Measurements from ENCODE around the gene APMAP. TPM values are rescaled to one million over a fixed set of nuclear protein-coding genes. Genes with fewer than 3 reads are reported as not detected.
A peak's percentile ranks its signal among the peaks of the same experiment; 100 is the strongest.
"Not testable (repeated sequence)": the region's sequence is repeated elsewhere in the genome, so short reads cannot be mapped to it uniquely, and the experiment has no call there.

Gene APMAP
- total RNA-seq, 2 experiments from 2014 or later = 47.5 to 56.0 TPM

DNA sequence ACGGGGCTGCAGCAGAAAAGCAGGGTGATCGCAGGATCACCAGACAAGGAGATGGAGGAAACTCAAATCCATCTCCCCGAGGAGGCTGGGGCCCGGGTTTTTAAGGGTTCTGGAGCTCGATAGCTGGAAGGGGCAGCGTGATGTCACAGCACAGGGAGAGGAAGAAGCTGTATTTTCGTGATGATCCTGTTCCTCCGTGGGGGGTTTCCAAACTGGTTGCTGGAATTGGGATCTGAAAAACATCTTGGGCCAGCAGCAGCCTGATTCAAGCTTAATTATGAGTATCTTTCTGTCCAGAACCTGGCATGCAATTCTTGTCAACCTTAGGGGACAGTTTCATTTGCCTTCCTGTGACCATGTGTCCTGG is 39.4 kb downstream of the APMAP start:
- DNase-seq (peak; percentile 39), ATAC-seq (no peak)
- H3K27ac Mint-ChIP-seq = peak overlapping the region; percentile 100
- CTCF ChIA-PET = interaction anchor here (1.6 to 3.5 kb wide), 2 partner anchors 8 to 22 kb away, joined by 4 to 39 read pairs; no protein-coding TSS in a partner anchor
- H3K36me3 Mint-ChIP-seq = peaks cover 54% of the 10 kb centered on the region
- no peaks in the 10 kb centered on the region for H3K9me3 Mint-ChIP-seq (ENCODE audit: low read depth)
- H3K4me1 Mint-ChIP-seq = peaks cover 63% of the 10 kb centered on the region
- no peaks in the 10 kb centered on the region for H3K27me3 Mint-ChIP-seq
- peak overlapping the region; percentile 58 for H3K4me3 Mint-ChIP-seq

- CTCF ChIA-PET = interaction anchor here (1.5 to 4.7 kb wide), 4 partner anchors 8 to 21 kb away, joined by 3 to 39 read pairs (median 18); no protein-coding TSS in a partner anchor
- H3K27me3 Mint-ChIP-seq = no peaks in the 10 kb centered on the region
- H3K4me3 Mint-ChIP-seq = peak overlapping the region; percentile 96
- no peak for ATAC-seq
- H3K4me1 Mint-ChIP-seq = peaks cover 69% of the 10 kb centered on the region
- H3K27ac Mint-ChIP-seq = peak overlapping the region; percentile 100
- peaks cover 3% of the 10 kb centered on the region for H3K9me3 Mint-ChIP-seq (ENCODE audit: low read depth)
- H3K36me3 Mint-ChIP-seq = peaks cover 56% of the 10 kb centered on the region
- peak; percentile 40 for DNase-seq
Measured at GRCh38 chr20:24952376-24953208, 40.0 kb downstream of the APMAP start.

GRCh38 chr20:24951536-24952083 is 40.9 kb downstream of the APMAP start:
- CTCF ChIA-PET = interaction anchor here (1.5 to 4.7 kb wide), 3 partner anchors 9 to 20 kb away, joined by 3 to 33 read pairs (median 4); no protein-coding TSS in a partner anchor
- peaks cover 61% of the 10 kb centered on the region for H3K36me3 Mint-ChIP-seq
- ATAC-seq = no peak

DNA sequence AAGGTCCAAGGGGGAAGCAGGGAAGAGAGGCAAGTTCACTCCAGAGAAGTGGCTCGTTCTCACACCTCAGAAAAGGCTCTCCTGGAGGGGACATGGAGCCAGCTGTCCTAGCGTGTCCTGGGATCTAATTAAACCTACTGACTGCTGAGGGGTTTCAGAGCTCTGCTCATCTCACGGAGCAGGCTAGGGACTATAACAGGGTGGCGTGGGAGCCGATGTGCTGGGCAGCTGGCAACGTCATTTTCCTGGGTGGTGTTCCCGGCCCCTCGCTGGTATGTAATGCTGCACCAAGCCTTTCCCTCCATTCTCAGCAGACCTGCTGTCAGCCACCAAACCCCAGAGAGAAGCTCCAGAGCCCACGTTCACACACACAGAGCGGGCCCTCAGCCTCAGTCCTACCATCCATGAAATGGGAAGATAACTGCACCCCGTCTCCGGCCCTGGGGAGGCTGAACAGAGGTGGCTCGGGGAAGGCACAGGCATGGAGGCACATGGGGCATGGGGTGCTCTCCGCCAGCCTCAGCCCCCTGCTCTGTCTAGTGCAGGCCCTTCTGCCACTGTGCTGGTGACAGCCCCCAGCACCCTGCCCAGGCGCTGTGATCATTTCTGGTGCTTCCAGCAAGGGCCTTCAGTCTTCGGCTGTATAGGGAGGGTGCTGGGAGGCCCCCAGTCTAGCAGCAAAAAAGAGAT is 41.6 kb downstream of the APMAP start:
- Mint-ChIP-seq H3K9me3 (ENCODE audit: low read depth) (peaks cover 8% of the 10 kb centered on the region), H3K4me1 (peaks cover 71% of the 10 kb centered on the region), H3K36me3 (peaks cover 68% of the 10 kb centered on the region), H3K27ac (peak overlapping the region; percentile 100), H3K4me3 (peak overlapping the region; percentile 96), H3K27me3 (no peaks in the 10 kb centered on the region)
- DNase-seq (peak; percentile 39), ATAC-seq (no peak)
- CTCF ChIA-PET = interaction anchor here (4.7 kb wide), 1 partner anchor 20 kb away, joined by 33 read pairs; no protein-coding TSS in a partner anchor

More at GRCh38 chr20:24951536-24952083, 40.9 kb downstream of the APMAP start:
- Mint-ChIP-seq H3K4me1 (peaks cover 75% of the 10 kb centered on the region), H3K27ac (peak overlapping the region; percentile 100), H3K9me3 (ENCODE audit: low read depth) (peaks cover 8% of the 10 kb centered on the region), H3K27me3 (no peaks in the 10 kb centered on the region), H3K4me3 (peak overlapping the region; percentile 96)
- peak; percentile 40 for DNase-seq

DNA sequence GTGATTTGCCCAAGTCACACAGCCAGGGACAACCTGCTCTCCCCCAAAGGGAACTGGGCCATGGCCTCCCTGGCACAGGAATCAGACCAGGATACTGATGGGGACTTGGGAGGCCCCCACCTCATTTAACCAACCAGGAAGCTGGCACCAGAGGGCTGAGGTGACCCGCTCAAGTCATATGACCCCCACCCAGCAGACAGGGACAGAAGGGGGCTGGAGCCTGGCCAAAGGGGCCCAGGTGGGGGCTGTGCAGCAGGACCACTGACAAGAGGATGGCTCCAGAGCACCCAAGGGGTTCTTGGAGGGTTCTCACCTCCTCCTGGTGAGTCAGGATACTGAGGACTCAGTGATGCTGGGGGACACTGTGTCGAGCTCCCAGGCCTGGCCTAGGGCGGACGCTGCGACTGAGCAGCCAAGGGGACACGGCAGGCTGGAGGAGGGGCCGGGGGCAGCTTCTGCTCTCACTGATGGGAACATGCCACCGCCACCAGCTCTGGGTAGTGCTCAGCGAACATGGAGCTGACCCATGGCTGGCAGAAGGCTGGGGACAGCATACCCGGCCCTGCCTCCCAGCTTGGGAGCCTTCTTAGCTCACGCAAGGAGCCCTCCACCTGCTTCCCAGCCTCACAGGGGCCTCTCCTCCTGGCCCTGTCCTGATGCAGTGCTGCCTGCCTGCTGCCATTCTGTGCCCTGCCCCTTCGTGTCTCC is 42.3 kb downstream of the APMAP start:
- ATAC-seq = no peak
- CTCF ChIA-PET = interaction anchor here (0.9 to 4.7 kb wide), 3 partner anchors 11 to 31 kb away, joined by 3 to 33 read pairs (median 5); no protein-coding TSS in a partner anchor
- Mint-ChIP-seq H3K27ac (peak overlapping the region; percentile 100), H3K4me3 (peak overlapping the region; percentile 96), H3K9me3 (ENCODE audit: low read depth) (peaks cover 14% of the 10 kb centered on the region), H3K36me3 (peaks cover 71% of the 10 kb centered on the region), H3K27me3 (no peaks in the 10 kb centered on the region), H3K4me1 (peaks cover 71% of the 10 kb centered on the region)
- peak; percentile 47 for DNase-seq

GRCh38 chr20:24949756-24950127 is 42.8 kb downstream of the APMAP start:
- ATAC-seq = peak; percentile 15
- peaks cover 67% of the 10 kb centered on the region for H3K4me1 Mint-ChIP-seq
- peak overlapping the region; percentile 96 for H3K4me3 Mint-ChIP-seq
- CTCF ChIA-PET = interaction anchor here (0.9 to 4.7 kb wide), 3 partner anchors 11 to 30 kb away, joined by 3 to 33 read pairs (median 5); no protein-coding TSS in a partner anchor
- no peaks in the 10 kb centered on the region for H3K27me3 Mint-ChIP-seq
- H3K36me3 Mint-ChIP-seq = peaks cover 70% of the 10 kb centered on the region
- DNase-seq = peak; percentile 74
- H3K27ac Mint-ChIP-seq = peak overlapping the region; percentile 100
- H3K9me3 Mint-ChIP-seq (ENCODE audit: low read depth) = peaks cover 15% of the 10 kb centered on the region

DNA sequence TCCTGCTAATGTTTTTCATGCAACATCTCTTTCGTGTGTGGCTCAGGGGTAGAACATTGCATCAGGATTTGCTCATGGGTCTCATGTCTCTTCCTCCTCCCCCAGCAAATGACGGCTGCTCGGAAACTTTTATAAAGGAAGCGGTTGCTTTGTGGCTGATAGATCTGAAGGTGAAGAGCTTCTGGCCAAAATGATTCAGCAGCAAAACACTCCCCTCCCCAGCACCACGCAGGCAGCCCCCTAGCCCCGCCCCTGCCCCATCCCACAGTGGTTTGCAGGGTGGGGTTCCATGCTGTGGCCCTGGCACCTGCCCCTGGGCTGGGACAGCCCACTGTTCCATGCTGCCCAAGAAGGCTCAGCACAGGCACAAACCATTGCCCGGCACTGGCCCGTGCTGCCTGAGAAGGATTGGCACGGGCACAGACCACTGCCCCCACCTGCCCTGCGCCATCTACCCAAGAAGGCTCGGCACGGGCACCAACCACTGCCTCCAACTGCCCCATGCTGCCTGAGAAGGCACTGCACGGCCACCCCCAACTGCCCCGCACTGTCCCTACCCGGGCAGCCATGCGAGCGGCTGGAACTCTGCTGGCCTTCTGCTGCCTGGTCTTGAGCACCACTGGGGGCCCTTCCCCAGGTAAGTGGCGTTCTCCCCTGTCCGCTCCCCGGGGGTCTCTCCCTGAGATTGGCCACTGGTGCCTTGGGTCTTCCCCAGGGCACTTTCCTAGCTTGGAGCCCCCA is 43.4 kb downstream of the APMAP start, which contains the start of gene CST7:
CST7 (plus strand) TSS at position 331 of the 741 bp plus-strand sequence; CDS start at position 568, 237 bp downstream.
- peak within 1 kb of the TSS; percentile 96 for H3K4me3 Mint-ChIP-seq
- H3K27ac Mint-ChIP-seq = peak within 1 kb of the TSS; percentile 100
- CTCF ChIA-PET = interaction anchor here (0.9 to 4.7 kb wide), 3 partner anchors 12 to 29 kb away, joined by 3 to 33 read pairs (median 5); no protein-coding TSS in a partner anchor
- peaks cover 74% of the 10 kb centered on the region for H3K36me3 Mint-ChIP-seq
- DNase-seq (peak; percentile 97), ATAC-seq (peak; percentile 91)
- H3K27me3 Mint-ChIP-seq = no peaks in the 10 kb centered on the region
- H3K4me1 Mint-ChIP-seq = peaks cover 62% of the 10 kb centered on the region
- peaks cover 18% of the 10 kb centered on the region for H3K9me3 Mint-ChIP-seq (ENCODE audit: low read depth)

GRCh38 chr20:24948396-24948938 is 44.1 kb downstream of the APMAP start:
- Mint-ChIP-seq H3K4me3 (peak overlapping the region; percentile 96), H3K36me3 (peaks cover 71% of the 10 kb centered on the region), H3K4me1 (peaks cover 55% of the 10 kb centered on the region), H3K27ac (peak overlapping the region; percentile 100), H3K9me3 (ENCODE audit: low read depth) (peaks cover 20% of the 10 kb centered on the region)
- not testable (repeated sequence) for DNase-seq, H3K27me3 Mint-ChIP-seq, ATAC-seq
- CTCF ChIA-PET = interaction anchor here (1.6 to 4.7 kb wide), 3 partner anchors 12 to 17 kb away, joined by 3 to 33 read pairs (median 5); no protein-coding TSS in a partner anchor

GRCh38 chr20:24946376-24946775 is 46.2 kb downstream of the APMAP start:
- H3K36me3 Mint-ChIP-seq = peaks cover 62% of the 10 kb centered on the region
- not testable (repeated sequence) for ATAC-seq, DNase-seq, H3K4me3 Mint-ChIP-seq, H3K27ac Mint-ChIP-seq, H3K27me3 Mint-ChIP-seq
- H3K9me3 Mint-ChIP-seq (ENCODE audit: low read depth) = peaks cover 23% of the 10 kb centered on the region
- H3K4me1 Mint-ChIP-seq = peaks cover 37% of the 10 kb centered on the region
- CTCF ChIA-PET = interaction anchor here (0.6 to 1.0 kb wide), 2 partner anchors 9 to 29 kb away, joined by 3 to 5 read pairs; no protein-coding TSS in a partner anchor

DNA sequence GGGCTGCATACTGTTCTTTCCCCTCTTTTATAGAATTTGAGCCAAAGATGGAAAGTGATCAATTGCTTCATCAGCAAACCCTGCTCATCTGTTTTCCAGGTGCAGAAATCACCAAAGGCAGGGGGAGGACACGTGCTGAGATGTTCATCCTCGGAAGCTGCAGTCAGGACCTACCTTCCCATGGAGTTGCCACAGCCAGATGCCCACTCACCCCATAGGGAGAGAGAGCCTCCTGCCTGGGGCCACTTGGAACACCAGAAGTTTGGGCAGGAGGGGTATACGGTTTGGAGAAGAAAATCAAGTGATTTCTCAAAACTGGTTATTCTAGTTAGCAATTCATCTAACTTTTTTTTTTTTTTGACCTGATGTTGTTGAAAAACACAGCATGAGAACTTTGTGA is 48.8 kb downstream of the APMAP start:
- Mint-ChIP-seq H3K4me1 (peaks cover 25% of the 10 kb centered on the region), H3K27ac (no peak overlapping the region), H3K27me3 (no peaks in the 10 kb centered on the region), H3K4me3 (no peak overlapping the region), H3K9me3 (ENCODE audit: low read depth) (peaks cover 23% of the 10 kb centered on the region), H3K36me3 (peaks cover 49% of the 10 kb centered on the region)
- CTCF ChIA-PET = interaction anchor here (1.0 kb wide), 1 partner anchor 13 kb away, joined by 3 read pairs; no protein-coding TSS in a partner anchor
- ATAC-seq (no peak), DNase-seq (no peak)

DNA sequence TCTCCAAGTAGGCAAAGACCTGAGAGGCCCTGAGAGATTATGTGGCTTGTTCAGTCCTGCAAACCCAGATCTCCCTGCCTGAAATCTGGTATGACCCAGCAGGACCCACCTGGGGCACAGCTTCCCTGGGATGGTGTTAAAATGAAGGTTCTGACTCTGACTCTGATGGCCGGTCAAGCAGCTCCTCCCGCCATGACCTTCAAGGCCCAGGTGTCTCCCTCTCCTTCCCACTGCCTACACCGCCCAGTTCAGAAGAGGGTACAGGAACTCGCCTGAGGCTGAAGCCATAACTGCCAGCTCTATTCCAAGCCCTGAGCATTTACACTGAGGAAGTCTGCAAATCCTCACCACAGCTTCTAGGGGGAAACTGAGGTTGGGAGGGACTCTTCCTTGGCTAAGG is 49.4 kb downstream of the APMAP start:
- Mint-ChIP-seq H3K4me1 (peaks cover 19% of the 10 kb centered on the region), H3K27ac (no peak overlapping the region), H3K4me3 (no peak overlapping the region), H3K27me3 (no peaks in the 10 kb centered on the region), H3K36me3 (peaks cover 46% of the 10 kb centered on the region), H3K9me3 (ENCODE audit: low read depth) (peaks cover 23% of the 10 kb centered on the region)
- CTCF ChIA-PET = interaction anchor here (1.0 kb wide), 1 partner anchor 12 kb away, joined by 3 read pairs; no protein-coding TSS in a partner anchor
- no peak for ATAC-seq
- DNase-seq = no peak

All from activated CD8-positive, alpha-beta memory T cell treated with anti-CD3 and anti-CD28 coated beads, Interleukin-2, amount 10 ng/mL, durations not matched to agents 7 days and 5 days (primary cell).